Measurements from ENCODE around the gene CCDC187. TPM values are rescaled to one million over a fixed set of nuclear protein-coding genes. Genes with fewer than 3 reads are reported as not detected.
A peak's percentile ranks its signal among the peaks of the same experiment; 100 is the strongest.

CCDC187 gene
- total and polyA plus RNA-seq, 2 of the 13 experiments (the other 11 are each of a cell fraction or from before 2014, with no cell fraction given): 0.03 to 0.13 TPM

- TF ChIP-seq, protein P1, sequence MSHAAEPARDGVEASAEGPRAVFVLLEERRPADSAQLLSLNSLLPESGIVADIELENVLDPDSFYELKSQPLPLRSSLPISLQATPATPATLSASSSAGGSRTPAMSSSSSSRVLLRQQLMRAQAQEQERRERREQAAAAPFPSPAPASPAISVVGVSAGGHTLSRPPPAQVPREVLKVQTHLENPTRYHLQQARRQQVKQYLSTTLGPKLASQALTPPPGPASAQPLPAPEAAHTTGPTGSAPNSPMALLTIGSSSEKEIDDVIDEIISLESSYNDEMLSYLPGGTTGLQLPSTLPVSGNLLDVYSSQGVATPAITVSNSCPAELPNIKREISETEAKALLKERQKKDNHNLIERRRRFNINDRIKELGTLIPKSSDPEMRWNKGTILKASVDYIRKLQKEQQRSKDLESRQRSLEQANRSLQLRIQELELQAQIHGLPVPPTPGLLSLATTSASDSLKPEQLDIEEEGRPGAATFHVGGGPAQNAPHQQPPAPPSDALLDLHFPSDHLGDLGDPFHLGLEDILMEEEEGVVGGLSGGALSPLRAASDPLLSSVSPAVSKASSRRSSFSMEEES (CRISPR knock-in tag; IDR thresholded peaks at IDR 0.05): no peak
- TF ChIP-seq ZSCAN25 (CRISPR knock-in tag; IDR thresholded peaks at IDR 0.05) (peak; percentile 27; the same call in 1 of the 2 replicates), ZNF17 (CRISPR knock-in tag; IDR thresholded peaks at IDR 0.05) (no peak), RBFOX2 (IDR thresholded peaks at IDR 0.05; ENCODE audit: low read depth, low read length) (no peak), YEATS2 (CRISPR knock-in tag; IDR thresholded peaks at IDR 0.05; ENCODE audit: borderline replicate concordance) (peak; percentile 35; the same call in 1 of the 2 replicates), SOX6 (IDR thresholded peaks at IDR 0.05) (no peak), SOX6 (CRISPR knock-in tag; IDR thresholded peaks at IDR 0.05) (0 out of 2 replicates have a peak, but pooled peaks have one; percentile 34), GABPB1 (CRISPR knock-in tag; IDR thresholded peaks at IDR 0.05) (peak; percentile 64), YY1 (IDR thresholded peaks at IDR 0.05; ENCODE audit: insufficient read depth, insufficient replicate concordance, low read depth, low read length) (peak; percentile 31), KDM2A (CRISPR knock-in tag; IDR thresholded peaks at IDR 0.05; ENCODE audit: borderline replicate concordance, low read depth) (peak; percentile 79; the same call in 1 of the 2 replicates), ZNF556 (CRISPR knock-in tag; IDR thresholded peaks at IDR 0.05; ENCODE audit: borderline replicate concordance) (peak; percentile 71; the same call in 1 of the 2 replicates), MLLT10 (CRISPR knock-in tag; IDR thresholded peaks at IDR 0.05) (no peak), TAF1 (CRISPR knock-in tag; IDR thresholded peaks at IDR 0.05) (no peak), ZFY (CRISPR knock-in tag; IDR thresholded peaks at IDR 0.05) (peak; percentile 31; the same call in 1 of the 2 replicates), CREB3 (CRISPR knock-in tag; IDR thresholded peaks at IDR 0.05) (no peak), NCOA5 (CRISPR knock-in tag; IDR thresholded peaks at IDR 0.05) (no peak), TEAD3 (CRISPR knock-in tag; optimal IDR thresholded peaks at IDR 0.05; ENCODE audit: borderline replicate concordance) (peak; percentile 16), GFI1 (CRISPR knock-in tag; IDR thresholded peaks at IDR 0.05; ENCODE audit: borderline replicate concordance) (no peak), ZNF768 (CRISPR knock-in tag; IDR thresholded peaks at IDR 0.05) (peak; percentile 20; the same call in 1 of the 2 replicates)
- TF ChIP-seq, protein P2, sequence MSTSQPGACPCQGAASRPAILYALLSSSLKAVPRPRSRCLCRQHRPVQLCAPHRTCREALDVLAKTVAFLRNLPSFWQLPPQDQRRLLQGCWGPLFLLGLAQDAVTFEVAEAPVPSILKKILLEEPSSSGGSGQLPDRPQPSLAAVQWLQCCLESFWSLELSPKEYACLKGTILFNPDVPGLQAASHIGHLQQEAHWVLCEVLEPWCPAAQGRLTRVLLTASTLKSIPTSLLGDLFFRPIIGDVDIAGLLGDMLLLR (CRISPR knock-in tag; IDR thresholded peaks at IDR 0.05): 0 out of 2 replicates have a peak, but pooled peaks have one; percentile 29
- TF ChIP-seq, protein P3, sequence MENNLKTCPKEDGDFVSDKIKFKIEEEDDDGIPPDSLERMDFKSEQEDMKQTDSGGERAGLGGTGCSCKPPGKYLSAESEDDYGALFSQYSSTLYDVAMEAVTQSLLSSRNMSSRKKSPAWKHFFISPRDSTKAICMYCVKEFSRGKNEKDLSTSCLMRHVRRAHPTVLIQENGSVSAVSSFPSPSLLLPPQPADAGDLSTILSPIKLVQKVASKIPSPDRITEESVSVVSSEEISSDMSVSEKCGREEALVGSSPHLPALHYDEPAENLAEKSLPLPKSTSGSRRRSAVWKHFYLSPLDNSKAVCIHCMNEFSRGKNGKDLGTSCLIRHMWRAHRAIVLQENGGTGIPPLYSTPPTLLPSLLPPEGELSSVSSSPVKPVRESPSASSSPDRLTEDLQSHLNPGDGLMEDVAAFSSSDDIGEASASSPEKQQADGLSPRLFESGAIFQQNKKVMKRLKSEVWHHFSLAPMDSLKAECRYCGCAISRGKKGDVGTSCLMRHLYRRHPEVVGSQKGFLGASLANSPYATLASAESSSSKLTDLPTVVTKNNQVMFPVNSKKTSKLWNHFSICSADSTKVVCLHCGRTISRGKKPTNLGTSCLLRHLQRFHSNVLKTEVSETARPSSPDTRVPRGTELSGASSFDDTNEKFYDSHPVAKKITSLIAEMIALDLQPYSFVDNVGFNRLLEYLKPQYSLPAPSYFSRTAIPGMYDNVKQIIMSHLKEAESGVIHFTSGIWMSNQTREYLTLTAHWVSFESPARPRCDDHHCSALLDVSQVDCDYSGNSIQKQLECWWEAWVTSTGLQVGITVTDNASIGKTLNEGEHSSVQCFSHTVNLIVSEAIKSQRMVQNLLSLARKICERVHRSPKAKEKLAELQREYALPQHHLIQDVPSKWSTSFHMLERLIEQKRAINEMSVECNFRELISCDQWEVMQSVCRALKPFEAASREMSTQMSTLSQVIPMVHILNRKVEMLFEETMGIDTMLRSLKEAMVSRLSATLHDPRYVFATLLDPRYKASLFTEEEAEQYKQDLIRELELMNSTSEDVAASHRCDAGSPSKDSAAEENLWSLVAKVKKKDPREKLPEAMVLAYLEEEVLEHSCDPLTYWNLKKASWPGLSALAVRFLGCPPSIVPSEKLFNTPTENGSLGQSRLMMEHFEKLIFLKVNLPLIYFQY (CRISPR knock-in tag; IDR thresholded peaks at IDR 0.05; ENCODE audit: borderline replicate concordance): 0 out of 2 replicates have a peak, but pooled peaks have one; percentile 43
- TF ChIP-seq, protein P4, sequence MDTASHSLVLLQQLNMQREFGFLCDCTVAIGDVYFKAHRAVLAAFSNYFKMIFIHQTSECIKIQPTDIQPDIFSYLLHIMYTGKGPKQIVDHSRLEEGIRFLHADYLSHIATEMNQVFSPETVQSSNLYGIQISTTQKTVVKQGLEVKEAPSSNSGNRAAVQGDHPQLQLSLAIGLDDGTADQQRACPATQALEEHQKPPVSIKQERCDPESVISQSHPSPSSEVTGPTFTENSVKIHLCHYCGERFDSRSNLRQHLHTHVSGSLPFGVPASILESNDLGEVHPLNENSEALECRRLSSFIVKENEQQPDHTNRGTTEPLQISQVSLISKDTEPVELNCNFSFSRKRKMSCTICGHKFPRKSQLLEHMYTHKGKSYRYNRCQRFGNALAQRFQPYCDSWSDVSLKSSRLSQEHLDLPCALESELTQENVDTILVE (CRISPR knock-in tag; IDR thresholded peaks at IDR 0.05): 0 out of 2 replicates have a peak, but pooled peaks have one; percentile 29
These were observed 35.5 kb upstream of the CCDC187 start (continued) for GRCh38 chr9:136339173-136339957.
